NCI-H2171 treated with DMSO at 0.1 percent for 48 hours (cell line): ENCODE results near the gene TOP2B.

Source experiments
- DNase-seq: peaks from one replicate; lab custom pipeline; 2025; lab: John Stamatoyannopoulos, UW

TOP2B gene, protein sequence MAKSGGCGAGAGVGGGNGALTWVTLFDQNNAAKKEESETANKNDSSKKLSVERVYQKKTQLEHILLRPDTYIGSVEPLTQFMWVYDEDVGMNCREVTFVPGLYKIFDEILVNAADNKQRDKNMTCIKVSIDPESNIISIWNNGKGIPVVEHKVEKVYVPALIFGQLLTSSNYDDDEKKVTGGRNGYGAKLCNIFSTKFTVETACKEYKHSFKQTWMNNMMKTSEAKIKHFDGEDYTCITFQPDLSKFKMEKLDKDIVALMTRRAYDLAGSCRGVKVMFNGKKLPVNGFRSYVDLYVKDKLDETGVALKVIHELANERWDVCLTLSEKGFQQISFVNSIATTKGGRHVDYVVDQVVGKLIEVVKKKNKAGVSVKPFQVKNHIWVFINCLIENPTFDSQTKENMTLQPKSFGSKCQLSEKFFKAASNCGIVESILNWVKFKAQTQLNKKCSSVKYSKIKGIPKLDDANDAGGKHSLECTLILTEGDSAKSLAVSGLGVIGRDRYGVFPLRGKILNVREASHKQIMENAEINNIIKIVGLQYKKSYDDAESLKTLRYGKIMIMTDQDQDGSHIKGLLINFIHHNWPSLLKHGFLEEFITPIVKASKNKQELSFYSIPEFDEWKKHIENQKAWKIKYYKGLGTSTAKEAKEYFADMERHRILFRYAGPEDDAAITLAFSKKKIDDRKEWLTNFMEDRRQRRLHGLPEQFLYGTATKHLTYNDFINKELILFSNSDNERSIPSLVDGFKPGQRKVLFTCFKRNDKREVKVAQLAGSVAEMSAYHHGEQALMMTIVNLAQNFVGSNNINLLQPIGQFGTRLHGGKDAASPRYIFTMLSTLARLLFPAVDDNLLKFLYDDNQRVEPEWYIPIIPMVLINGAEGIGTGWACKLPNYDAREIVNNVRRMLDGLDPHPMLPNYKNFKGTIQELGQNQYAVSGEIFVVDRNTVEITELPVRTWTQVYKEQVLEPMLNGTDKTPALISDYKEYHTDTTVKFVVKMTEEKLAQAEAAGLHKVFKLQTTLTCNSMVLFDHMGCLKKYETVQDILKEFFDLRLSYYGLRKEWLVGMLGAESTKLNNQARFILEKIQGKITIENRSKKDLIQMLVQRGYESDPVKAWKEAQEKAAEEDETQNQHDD (N-terminal part only)

DNA sequence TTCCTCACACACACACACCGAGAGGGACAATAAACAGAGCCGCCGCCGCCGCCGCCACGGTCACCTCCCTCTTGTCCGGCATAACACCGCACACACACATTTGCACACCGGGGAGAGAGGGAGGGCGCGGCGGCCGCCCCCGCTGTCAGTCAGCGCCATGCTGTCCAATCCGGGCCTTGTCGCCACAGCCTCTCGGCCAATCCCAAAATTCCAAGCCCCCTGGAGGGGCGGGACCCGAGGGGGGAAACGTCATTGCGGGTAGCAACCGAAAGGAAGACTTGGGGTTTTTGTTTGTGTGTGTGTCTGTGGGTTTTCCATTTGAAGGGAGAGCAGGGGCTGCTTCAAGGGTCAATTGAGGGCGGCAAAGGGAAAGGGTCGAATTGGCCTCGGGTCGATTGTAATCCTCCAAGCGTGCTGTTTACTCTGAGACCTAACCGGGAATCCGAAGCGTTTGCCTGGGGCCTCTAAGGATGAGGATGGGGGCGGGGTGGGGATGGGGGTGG lies at the start of gene TOP2B:
TOP2B (minus strand) TSS at position 96 of the 503 bp plus-strand sequence. CDS start 610 bp downstream, outside the sequence.
- peak; percentile 78 for DNase-seq

DNA sequence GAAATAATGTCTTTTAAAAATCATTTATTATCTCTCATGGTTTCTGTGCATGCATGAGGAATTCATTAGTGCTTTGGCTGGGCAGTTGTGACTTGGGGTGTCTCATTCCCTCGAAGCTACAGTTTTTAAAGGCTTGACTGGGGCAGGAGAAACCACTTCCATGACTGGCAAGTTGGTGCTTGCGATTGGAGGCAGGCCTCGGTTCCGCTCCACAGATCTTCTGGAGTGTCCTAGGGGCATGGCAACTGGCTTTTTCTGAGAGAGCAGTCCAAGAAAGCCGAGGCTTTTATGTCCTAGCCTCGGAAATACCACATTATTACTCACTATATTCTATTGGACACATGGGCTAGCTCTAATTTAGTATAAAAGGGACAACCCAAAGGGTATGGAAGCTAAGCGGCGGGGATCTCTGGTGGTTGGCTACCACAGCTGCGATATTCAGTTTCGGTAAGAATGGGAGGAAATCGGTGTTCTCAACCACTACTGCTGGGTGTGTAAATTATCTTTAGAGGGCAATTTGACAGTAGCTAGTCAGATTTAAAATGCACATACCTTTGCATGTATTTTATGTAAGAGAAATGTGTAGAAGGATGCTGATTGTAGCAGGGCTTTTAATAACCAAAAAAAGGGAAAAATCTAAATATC lies 48.8 kb upstream of the TOP2B start:
- no peak for DNase-seq

GRCh38 chr3:25711090-25711489 lies 46.4 kb upstream of the TOP2B start:
- DNase-seq: no peak

- DNase-seq: no peak
Observed at GRCh38 chr3:25708036-25708435, 43.3 kb upstream of the TOP2B start.

DNA sequence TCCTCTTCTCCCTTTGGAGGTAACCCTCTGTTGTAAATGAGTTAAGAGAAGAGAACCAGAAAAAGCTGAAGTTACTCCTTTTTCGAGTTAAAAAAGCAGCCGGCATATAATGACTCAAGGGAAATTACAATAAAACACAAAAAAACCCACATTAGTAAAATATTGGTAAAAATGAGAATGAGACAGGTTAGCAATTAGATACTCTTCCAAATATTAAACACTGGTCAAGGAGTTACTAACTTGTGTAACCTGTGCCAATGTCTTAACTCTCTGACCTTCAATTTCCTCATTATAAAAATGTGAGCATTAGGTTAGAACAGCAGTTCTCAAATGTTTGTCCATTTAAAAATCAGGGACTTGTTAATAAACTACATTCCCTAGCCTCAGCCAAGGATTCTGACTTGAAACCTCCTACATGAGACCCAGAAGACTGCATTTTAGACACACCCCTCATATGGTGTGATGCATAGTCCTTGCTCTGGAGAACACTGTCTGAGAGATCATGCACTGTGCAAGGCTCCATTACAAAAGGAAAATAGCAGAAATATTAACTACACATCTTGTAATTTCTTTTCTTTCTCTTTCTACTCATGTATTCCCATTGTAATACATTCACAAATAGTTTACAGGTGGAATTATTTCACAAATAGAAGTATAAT lies 42.7 kb upstream of the TOP2B start:
- no peak for DNase-seq

DNA sequence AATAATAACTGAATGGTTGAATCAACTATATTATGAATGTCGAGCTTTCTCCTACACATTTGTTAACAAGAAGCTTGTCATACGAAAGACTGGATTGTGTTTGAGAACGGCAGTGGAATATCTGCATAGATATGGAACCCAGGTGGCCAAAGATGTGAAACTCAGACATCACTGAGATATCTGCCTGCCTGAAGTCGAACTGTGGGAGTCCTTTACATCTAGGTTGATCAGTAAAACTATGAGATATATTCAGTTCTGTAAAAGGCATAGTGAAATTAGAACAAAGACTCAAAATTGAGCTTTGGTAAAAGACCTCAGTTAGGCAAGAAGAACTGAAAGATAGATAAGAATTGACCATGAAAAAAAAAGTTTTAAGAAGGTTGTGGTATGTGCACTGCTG lies 41.5 kb upstream of the TOP2B start:
- DNase-seq: no peak

DNA sequence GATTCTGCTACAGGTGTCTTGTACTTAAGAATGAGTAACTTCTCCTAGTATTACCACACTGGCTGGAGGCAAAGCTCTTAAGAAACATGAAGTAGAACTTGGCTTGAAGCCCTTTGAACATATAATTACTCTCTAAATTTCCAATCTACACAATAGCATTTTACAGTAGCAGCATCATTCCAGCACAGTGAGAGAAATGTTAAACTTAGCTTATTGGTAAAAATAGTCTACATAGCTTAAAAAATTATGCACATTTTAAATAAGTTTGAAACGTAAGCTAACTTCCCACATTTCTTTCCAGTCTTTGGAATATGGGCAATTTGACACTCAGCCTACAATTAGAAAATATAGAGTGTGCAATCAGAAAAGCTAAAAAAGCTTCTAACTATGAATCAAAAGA lies 32.8 kb upstream of the TOP2B start:
- DNase-seq: no peak

DNA sequence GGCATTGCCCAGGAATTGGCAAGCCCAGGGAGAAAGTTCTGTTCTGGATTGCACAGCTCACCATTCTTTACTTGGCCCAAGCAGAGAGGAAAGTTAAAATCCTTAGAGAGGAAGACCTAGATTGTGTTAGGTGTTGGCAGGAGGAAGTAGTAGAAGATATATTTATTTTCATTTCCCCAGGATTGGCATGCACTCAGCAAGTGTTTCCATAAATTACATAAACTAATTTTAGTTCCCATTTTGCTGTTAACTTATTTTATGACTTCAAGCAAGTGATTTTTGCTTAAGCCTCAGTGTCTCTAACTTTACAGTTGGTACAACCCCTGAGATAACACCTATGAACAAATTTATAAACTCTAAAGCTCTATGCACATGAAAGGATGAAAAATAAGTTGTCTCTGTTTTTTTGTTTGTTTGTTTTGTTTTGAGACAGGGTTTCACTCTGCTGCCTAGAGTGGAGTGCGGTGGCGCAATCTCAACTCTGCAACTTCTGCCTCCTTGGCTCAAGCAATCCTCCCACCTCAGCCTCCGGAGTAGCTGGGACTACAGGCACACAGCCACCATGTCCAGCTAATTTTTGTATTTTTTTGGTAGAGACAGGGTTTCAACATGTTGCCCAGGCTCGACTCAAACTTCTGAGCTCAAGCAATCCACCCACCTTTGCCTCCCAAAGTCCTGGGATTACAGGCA lies 31.2 kb upstream of the TOP2B start:
- DNase-seq: no peak

GRCh38 chr3:25693238-25693637 lies 28.5 kb upstream of the TOP2B start:
- no peak for DNase-seq

GRCh38 chr3:25692341-25692740 lies 27.6 kb upstream of the TOP2B start:
- no peak for DNase-seq

- DNase-seq: no peak
Observed at GRCh38 chr3:25690768-25691533, 26.2 kb upstream of the TOP2B start.

GRCh38 chr3:25689226-25689625 lies 24.5 kb upstream of the TOP2B start:
- DNase-seq: no peak

DNA sequence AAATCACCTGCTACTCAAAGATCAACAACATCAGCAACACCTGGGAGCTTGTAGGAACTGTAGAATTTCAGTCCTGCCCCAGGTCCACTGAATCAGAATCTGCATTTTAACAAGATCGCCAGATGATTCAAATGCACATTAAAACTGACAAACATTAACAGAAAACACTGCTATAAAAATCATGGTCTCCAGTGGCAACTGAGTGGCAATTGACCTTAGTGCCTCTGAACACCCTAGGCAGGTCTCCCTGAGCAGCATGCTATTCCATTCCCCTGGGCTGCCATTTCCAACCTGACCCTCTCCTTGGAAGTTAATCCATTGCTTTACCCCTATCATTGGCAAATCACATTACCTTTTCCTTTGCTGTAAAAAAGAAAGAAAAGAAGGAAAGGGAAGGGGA lies 23.0 kb upstream of the TOP2B start:
- no peak for DNase-seq

- no peak for DNase-seq
Observed at GRCh38 chr3:25686766-25687165, 22.1 kb upstream of the TOP2B start.

DNA sequence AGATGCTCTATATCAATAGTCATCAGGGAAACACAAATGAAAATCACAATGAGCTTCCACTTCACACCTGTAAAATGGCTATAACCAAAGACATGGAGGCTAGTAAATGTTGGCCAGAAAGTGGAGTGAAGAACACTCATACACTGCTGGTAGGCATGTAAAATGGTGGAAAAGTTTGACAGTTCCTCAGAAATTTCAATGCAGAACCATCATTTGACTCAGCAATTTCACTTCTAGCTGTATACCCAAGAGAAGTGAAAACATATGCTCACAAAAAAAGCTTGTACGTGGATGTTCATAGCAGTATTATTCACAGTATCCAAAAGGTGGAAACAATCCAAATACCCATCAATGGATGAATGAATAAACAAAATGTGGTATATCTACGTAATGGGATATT lies 19.2 kb upstream of the TOP2B start:
- no peak for DNase-seq

DNA sequence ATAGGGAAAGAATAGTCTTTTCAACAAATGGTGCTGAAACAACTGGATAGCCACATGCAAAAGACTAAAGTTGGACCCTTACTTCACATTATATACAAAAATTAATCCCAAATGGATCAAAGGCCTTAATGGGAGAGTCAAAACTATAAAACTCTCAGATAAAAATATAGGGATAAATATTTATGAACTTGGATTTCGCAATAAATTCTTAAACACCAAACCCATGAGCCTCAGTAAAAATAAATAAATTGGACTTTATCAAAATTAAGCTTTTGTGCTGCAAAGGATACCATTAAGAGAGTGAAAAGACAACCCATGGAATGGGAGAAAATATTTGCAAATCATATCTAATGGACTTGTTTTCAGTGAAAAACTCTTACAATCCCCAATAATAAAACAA lies 18.7 kb upstream of the TOP2B start:
- DNase-seq: no peak

DNA sequence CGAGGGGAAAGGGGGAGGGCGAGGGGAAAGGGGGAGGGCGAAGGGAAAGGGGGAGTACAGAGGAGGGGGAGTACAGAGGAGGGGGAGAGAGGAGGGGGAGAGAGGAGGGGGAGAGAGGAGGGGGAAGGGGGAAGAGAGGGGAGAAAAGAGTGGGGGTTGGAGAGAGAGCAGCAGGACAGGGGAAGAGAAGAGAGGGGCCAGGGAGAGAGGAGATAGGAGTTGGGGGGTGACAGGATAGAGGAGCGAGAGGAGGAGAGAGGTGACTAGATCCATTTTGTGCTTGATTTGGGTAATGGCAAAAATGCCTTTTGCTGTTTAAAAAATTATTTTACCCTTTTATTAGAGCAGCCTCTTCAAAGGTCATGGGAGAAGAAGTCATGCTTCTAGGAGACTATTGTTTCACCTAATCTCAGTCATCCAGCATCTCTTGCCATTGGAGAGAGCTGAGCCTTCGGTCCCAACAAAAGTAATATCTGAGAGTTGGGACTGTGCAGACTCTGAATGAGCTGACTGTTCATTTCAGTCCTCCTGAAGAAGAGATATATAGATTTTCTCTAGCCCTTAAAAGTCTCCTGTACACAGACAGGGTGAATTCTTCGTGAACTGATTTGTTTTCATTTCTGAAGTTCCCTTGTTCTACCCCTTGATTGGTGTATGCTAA lies 15.1 kb upstream of the TOP2B start:
- no peak for DNase-seq

DNA sequence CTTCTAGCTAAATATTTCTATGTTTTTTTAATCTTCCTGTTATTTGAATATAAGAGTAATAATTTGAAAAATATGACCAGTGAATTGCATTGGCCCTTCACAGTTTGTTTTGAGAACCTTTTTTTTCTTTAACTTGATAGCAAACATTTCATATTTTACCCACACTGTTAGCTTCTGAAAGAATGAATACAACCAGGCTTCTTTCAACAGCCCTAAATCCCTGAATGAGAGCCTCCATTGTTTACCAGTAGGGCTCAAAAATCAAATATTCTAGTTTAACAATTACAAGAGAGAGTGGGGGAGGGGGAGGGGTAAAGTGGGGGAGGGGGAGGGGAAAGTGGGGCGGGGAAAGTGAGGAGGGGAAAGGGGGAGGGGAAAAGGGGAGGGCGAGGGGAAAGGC lies 14.5 kb upstream of the TOP2B start:
- DNase-seq: no peak

DNA sequence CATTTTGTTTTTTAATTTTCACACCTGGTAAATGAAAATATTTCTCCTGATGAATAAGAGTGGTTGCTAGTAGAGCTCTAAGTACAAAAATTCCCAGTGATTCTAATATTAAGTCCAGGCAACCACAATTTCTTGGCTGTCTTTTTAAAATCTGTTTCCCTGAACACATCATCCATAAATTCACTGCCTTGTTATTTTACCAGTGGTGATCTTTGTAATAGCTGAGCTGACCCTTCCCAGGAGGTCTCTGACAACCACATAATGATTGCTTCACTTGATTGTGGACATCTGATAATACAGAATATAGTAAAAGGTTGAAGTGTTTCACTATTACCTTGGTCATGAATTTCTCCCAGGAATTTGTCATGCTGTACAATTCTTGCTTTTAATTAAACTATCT lies 13.9 kb upstream of the TOP2B start:
- DNase-seq: no peak
